Measurements from ENCODE around the gene SLC7A6. TPM values are rescaled to one million over a fixed set of nuclear protein-coding genes. Genes with fewer than 3 reads are reported as not detected.

SLC7A6 gene
- total and polyA plus RNA-seq, 2 of the 8 experiments (the other 6 are each of a cell fraction or from before 2014, with no cell fraction given) = 28.0 to 37.8 TPM

- Histone ChIP-seq H3K79me2 (ENCODE audit: control insufficient read depth in 1 of 2, insufficient read depth in 2 of 2, low read length in 2 of 2) (no peaks in the 10 kb centered on the region), H3K23me2 (ENCODE audit: low read depth, low read length) (no peaks in the 10 kb centered on the region; the same call in 1 of the 2 replicates), H3K9me3 (ENCODE audit: insufficient read depth in 2 of 2, low read depth in 1 of 2, low read length in 1 of 2) (no peaks in the 10 kb centered on the region), H2BK5ac (ENCODE audit: low read depth, low read length) (no peak overlapping the region), H3K56ac (replicated peaks; ENCODE audit: insufficient read length, low read depth, low read length) (no peak overlapping the region), H3K4me2 (ENCODE audit: insufficient read depth in 1 of 2, low read depth in 2 of 2, low read length in 2 of 2) (no peak overlapping the region), H4K20me1 (replicated peaks in 1 of 2; ENCODE audit: control insufficient read depth in 1 of 2, insufficient read depth in 2 of 2, low read length in 2 of 2) (peaks cover 4 to 5% of the 10 kb centered on the region in 2 experiments), H3K23ac (ENCODE audit: insufficient read length) (no peak overlapping the region), H3K27ac (ENCODE audit: low read depth, low read length) (no peak overlapping the region), H3K36me3 (ENCODE audit: control insufficient read depth in 2 of 4, insufficient read depth in 4 of 4, low read length in 3 of 4) (peaks cover 0 to 20% (median 9%) of the 10 kb centered on the region in 4 experiments; a peak in 5 of 8 replicates), H3K4ac (replicated peaks; ENCODE audit: insufficient read length, low read depth, low read length) (no peak overlapping the region), H4K8ac (ENCODE audit: extremely low read depth, insufficient read depth, low read length) (no peak overlapping the region), H3K9ac (replicated peaks in 1 of 4; ENCODE audit: extremely low read depth in 1 of 4, low read depth in 3 of 4, low read length in 3 of 4) (no peak overlapping the region), H3K4me3 (ENCODE audit: extremely low read depth in 1 of 4, insufficient read depth in 2 of 4, low read depth in 3 of 4, low read length in 4 of 4) (no peak overlapping the region), H3K27me3 (replicated peaks in 1 of 4; ENCODE audit: control insufficient read depth in 3 of 4, extremely low read depth in 1 of 4, insufficient read depth in 3 of 4, low read length in 3 of 4) (no peaks in the 10 kb centered on the region), H2BK15ac (ENCODE audit: low read length) (no peak overlapping the region), H2BK20ac (ENCODE audit: low read length) (no peak overlapping the region), H3K79me1 (ENCODE audit: low read depth, low read length) (no peaks in the 10 kb centered on the region), H2AFZ (ENCODE audit: low read length) (no peak overlapping the region), H2AK5ac (ENCODE audit: low read depth, low read length) (no peak overlapping the region), H3K18ac (ENCODE audit: extremely low read depth, low read length) (no peak overlapping the region), H3K14ac (ENCODE audit: insufficient read length) (no peak overlapping the region), H3K4me1 (replicated peaks in 1 of 4; ENCODE audit: control insufficient read depth in 3 of 4, insufficient read depth in 4 of 4, low read length in 3 of 4) (no peaks in the 10 kb centered on the region), H4K5ac (ENCODE audit: insufficient read length, low read depth, low read length) (no peak overlapping the region), H4K91ac (replicated peaks; ENCODE audit: insufficient read length, low read length) (no peak overlapping the region), H2BK120ac (replicated peaks; ENCODE audit: low read depth, low read length) (no peak overlapping the region), H2BK12ac (ENCODE audit: low read depth, low read length) (no peak overlapping the region)
- DNase-seq (ENCODE audit: low read depth in 1 of 2, low spot score in 2 of 2) = no peak
- POLR2A ChIA-PET (ENCODE audit: partially characterized antibody) = interaction anchor here (1.1 kb wide), 1 partner anchor 28 kb away, joined by 4 read pairs; the partner anchor contains the start of gene SLC7A6
- FAIRE-seq = no peak
- CTCF ChIA-PET (ENCODE audit: partially characterized antibody) = interaction anchor here (20.4 kb wide), 1 partner anchor 31 kb away, joined by 233 read pairs; the partner anchor contains the start of gene SLC7A6
- 94% methylated on average over 5 of the region's 5 CpGs; no CpG with 5 or more reads in 1 of the 2 experiments for WGBS, 2 experiments (ENCODE audit: extremely low coverage in 1 of 2, insufficient coverage in 1 of 2, insufficient read length in 1 of 2, insufficient replicate concordance in 2 of 2, low coverage in 1 of 2, low lambda C conversion rate in 2 of 2, missing lambda C conversion rate in 1 of 2)
- no peak for TF ChIP-seq CBX8 (IDR thresholded peaks at IDR 0.05; ENCODE audit: borderline replicate concordance, low read depth, low read length)
- TF ChIP-seq SP4 (IDR thresholded peaks at IDR 0.05; ENCODE audit: low read length) = no peak
- TF ChIP-seq E2F6 (IDR thresholded peaks at IDR 0.05) = no peak
- TF ChIP-seq CBX5 (IDR thresholded peaks at IDR 0.05; ENCODE audit: low read depth, low read length) = no peak
- TF ChIP-seq CREB1 (IDR thresholded peaks at IDR 0.05) = no peak
- TF ChIP-seq EP300 (IDR thresholded peaks at IDR 0.05; ENCODE audit: borderline replicate concordance in 1 of 2, low read depth in 2 of 2, low read length in 2 of 2) = no peak
- TF ChIP-seq, protein P1, sequence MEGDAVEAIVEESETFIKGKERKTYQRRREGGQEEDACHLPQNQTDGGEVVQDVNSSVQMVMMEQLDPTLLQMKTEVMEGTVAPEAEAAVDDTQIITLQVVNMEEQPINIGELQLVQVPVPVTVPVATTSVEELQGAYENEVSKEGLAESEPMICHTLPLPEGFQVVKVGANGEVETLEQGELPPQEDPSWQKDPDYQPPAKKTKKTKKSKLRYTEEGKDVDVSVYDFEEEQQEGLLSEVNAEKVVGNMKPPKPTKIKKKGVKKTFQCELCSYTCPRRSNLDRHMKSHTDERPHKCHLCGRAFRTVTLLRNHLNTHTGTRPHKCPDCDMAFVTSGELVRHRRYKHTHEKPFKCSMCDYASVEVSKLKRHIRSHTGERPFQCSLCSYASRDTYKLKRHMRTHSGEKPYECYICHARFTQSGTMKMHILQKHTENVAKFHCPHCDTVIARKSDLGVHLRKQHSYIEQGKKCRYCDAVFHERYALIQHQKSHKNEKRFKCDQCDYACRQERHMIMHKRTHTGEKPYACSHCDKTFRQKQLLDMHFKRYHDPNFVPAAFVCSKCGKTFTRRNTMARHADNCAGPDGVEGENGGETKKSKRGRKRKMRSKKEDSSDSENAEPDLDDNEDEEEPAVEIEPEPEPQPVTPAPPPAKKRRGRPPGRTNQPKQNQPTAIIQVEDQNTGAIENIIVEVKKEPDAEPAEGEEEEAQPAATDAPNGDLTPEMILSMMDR (IDR thresholded peaks at IDR 0.05; ENCODE audit: control extremely low read depth in 1 of 3, insufficient read depth in 1 of 3, low read depth in 1 of 3, low read length in 3 of 3) = no peak
- TF ChIP-seq FOSL1 (IDR thresholded peaks at IDR 0.05; ENCODE audit: insufficient read depth, low read depth, low read length) = no peak
- no peak for TF ChIP-seq SIX5 (IDR thresholded peaks at IDR 0.05; ENCODE audit: low read depth, low read length)
- TF ChIP-seq TAF1 (IDR thresholded peaks at IDR 0.05; ENCODE audit: low read depth, low read length) = no peak
- TF ChIP-seq ASH2L (IDR thresholded peaks at IDR 0.05; ENCODE audit: low read length) = no peak
These were observed 28.1 kb downstream of the SLC7A6 start for GRCh38 chr16:68292425-68292824.
